Measurements from ENCODE around the gene SLC5A11.

Gene SLC5A11

GRCh38 chr16:24879684-24880083 lies 33.9 kb downstream of the SLC5A11 start:
- TF ChIP-seq, protein P1, sequence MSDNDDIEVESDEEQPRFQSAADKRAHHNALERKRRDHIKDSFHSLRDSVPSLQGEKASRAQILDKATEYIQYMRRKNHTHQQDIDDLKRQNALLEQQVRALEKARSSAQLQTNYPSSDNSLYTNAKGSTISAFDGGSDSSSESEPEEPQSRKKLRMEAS (IDR thresholded peaks at IDR 0.05), result no peak
- TF ChIP-seq TAF1 (IDR thresholded peaks at IDR 0.05; ENCODE audit: low read depth) (no peak), TEAD4 (IDR thresholded peaks at IDR 0.05) (no peak), TCF12 (IDR thresholded peaks at IDR 0.05; ENCODE audit: low read depth) (no peak), CREB1 (IDR thresholded peaks at IDR 0.05; ENCODE audit: low read depth) (no peak), EGR1 (IDR thresholded peaks at IDR 0.05) (no peak), NFIC (IDR thresholded peaks at IDR 0.05) (no peak), EP300 (IDR thresholded peaks at IDR 0.05; ENCODE audit: borderline replicate concordance) (no peak), YY1 (IDR thresholded peaks at IDR 0.05; ENCODE audit: low read depth) (no peak), RAD21 (IDR thresholded peaks at IDR 0.05; ENCODE audit: low read depth) (no peak), USF1 (IDR thresholded peaks at IDR 0.05) (no peak), CEBPB (IDR thresholded peaks at IDR 0.05) (no peak), REST (IDR thresholded peaks at IDR 0.05; ENCODE audit: low read depth) (no peak), ZBTB7A (IDR thresholded peaks at IDR 0.05; ENCODE audit: low read depth) (no peak), FOXM1 (IDR thresholded peaks at IDR 0.05; ENCODE audit: borderline replicate concordance, low read depth) (no peak)

DNA sequence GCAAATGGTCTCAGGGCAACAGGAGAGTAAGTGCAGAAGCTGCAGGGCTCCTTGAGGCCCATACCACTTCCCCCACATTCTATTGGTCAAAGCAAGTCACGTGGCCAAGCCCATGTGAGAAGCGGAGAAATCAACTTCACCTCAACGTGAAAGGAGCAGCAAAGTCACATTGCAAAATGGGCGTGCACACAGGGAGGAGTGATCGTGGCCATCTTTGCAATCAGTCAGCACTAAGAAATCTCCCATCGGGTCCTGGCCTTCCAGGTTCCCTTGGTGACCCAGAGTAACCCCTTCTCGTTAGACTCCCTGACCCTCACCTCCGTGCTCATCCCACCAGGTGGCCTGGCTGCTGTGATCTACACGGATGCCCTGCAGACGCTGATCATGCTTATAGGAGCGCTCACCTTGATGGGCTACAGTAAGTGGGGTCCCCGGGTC lies 38.0 kb downstream of the SLC5A11 start:
- TF ChIP-seq NFIC (IDR thresholded peaks at IDR 0.05) (no peak), USF1 (IDR thresholded peaks at IDR 0.05) (peak; percentile 81), TEAD4 (IDR thresholded peaks at IDR 0.05) (no peak), TCF12 (IDR thresholded peaks at IDR 0.05; ENCODE audit: low read depth) (no peak)

DNA sequence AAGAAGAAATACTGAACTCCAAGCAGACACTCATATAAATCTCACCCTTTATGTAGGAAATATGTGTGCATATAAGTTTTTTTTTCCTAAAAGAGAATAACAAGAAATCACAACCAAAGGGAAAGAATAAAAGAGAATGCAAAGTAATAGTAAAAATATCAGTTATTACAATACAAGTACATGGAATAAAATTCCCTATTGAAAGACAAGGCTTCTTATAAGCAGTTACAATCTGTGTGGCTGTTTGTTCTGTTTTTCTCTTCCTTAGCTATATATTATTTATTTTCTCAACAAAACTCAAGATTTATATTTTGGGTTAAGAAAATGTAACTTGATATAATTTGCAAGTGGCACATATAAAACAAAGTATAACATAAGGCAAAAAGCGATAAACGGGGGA lies 41.7 kb downstream of the SLC5A11 start:
- TF ChIP-seq RAD21 (IDR thresholded peaks at IDR 0.05; ENCODE audit: low read depth) (no peak), ZBTB7A (IDR thresholded peaks at IDR 0.05; ENCODE audit: low read depth) (no peak), EGR1 (IDR thresholded peaks at IDR 0.05) (no peak), TEAD4 (IDR thresholded peaks at IDR 0.05) (no peak), CEBPB (IDR thresholded peaks at IDR 0.05) (no peak), FOXM1 (IDR thresholded peaks at IDR 0.05; ENCODE audit: borderline replicate concordance, low read depth) (no peak), CREB1 (IDR thresholded peaks at IDR 0.05; ENCODE audit: low read depth) (no peak), REST (IDR thresholded peaks at IDR 0.05; ENCODE audit: low read depth) (no peak), USF1 (IDR thresholded peaks at IDR 0.05) (no peak), NFIC (IDR thresholded peaks at IDR 0.05) (no peak), YY1 (IDR thresholded peaks at IDR 0.05; ENCODE audit: low read depth) (no peak)
- TF ChIP-seq, protein P1 (IDR thresholded peaks at IDR 0.05), result no peak

DNA sequence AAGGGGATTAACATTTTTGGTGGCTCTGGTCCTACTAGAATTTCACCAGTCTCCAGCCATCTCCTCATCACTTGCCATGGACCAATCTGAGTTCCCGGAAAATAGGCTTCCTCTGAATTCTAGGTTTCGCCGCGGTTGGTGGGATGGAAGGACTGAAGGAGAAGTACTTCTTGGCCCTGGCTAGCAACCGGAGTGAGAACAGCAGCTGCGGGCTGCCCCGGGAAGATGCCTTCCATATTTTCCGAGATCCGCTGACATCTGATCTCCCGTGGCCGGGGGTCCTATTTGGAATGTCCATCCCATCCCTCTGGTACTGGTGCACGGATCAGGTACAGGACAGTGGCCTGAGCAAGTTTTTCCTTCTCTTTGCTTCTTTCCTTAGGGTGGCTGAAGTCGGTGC lies 45.0 kb downstream of the SLC5A11 start:
- TF ChIP-seq TAF1 (IDR thresholded peaks at IDR 0.05; ENCODE audit: low read depth) (no peak), FOXM1 (IDR thresholded peaks at IDR 0.05; ENCODE audit: borderline replicate concordance, low read depth) (no peak), TCF12 (IDR thresholded peaks at IDR 0.05; ENCODE audit: low read depth) (no peak), NFIC (IDR thresholded peaks at IDR 0.05) (no peak), CREB1 (IDR thresholded peaks at IDR 0.05; ENCODE audit: low read depth) (no peak), USF1 (IDR thresholded peaks at IDR 0.05) (no peak), RAD21 (IDR thresholded peaks at IDR 0.05; ENCODE audit: low read depth) (no peak), REST (IDR thresholded peaks at IDR 0.05; ENCODE audit: low read depth) (no peak), CEBPB (IDR thresholded peaks at IDR 0.05) (no peak), YY1 (IDR thresholded peaks at IDR 0.05; ENCODE audit: low read depth) (no peak), ZBTB7A (IDR thresholded peaks at IDR 0.05; ENCODE audit: low read depth) (no peak), EP300 (IDR thresholded peaks at IDR 0.05; ENCODE audit: borderline replicate concordance) (no peak), EGR1 (IDR thresholded peaks at IDR 0.05) (no peak), TEAD4 (IDR thresholded peaks at IDR 0.05) (no peak)
- TF ChIP-seq, protein P1 (IDR thresholded peaks at IDR 0.05), result no peak

Data from Ishikawa (cell line).